Mucosa of gallbladder (tissue), 1 donor: Measurements from ENCODE around the gene UROC1. TPM values are rescaled to one million over a fixed set of nuclear protein-coding genes. Genes with fewer than 3 reads are reported as not detected.
"Not testable (repeated sequence)": the region's sequence is repeated elsewhere in the genome, so short reads cannot be mapped to it uniquely, and the experiment has no call there.

Experiments
- DNase-seq: peaks from one replicate; pipeline ENCODE4 v3.0.0-alpha.2; 2020; ENCODE audit warnings: low spot score
- total RNA-seq: library from RNA; stranded (reverse); gene quantifications from one replicate; pipeline ENCODE4 v1.2.1, GENCODE V29; 2021
- donor health status: DM: no; HTN: no; CAD: no.

The UROC1 gene
- total RNA-seq, 1 donor from 2014 or later = 0.14 TPM

DNA sequence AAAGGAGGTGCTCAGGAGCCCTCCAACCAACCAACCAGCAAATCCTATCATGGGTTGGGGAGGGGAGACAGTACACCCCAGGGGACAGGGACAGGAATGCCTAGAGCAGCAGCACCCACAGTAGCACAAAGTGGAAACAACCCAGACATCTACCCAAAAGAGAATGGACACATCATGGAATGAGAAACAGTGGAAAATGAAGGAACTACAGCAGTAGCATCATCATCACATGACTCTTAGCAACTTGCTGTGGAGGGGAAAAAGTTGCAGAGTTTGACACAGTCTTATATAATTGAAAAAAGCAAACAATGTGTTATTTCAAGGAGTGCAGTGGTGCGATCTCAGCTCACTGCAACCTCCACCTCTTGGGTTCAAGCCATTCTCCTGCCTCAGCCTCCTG is 30.1 kb upstream of the UROC1 start:
- DNase-seq = no peak

DNA sequence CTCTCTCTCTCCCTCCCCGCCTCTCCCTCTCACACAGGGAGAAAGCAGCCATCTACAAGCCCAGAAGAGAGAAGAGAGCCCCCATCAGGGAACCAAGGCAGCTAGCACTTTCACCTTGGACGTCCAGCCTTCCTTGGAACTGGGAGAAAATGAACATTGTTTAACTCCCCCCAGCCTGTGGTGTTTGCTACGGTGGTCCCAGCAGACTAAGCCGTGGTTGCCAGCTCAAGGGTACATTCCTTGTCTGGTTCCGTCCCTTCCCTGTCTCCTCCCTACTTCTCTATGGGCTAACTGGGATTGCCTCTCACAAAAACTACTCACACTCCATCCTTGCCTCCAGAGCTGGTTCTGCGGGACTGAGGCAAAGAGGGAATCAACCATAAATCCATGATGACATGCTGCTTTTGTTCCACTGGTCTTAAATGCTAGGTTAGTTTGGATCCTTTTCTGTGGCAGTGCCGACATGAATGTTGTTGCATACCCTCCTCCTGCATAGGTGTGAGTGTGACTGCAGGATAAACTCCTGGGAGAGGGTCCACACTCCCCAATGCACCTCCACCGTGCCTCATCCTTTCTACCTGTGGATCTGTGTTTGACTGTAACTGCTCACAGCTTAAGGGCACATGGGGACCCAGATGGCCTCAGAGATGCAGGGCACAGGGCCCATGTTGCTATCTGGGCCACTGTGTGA is 29.1 kb upstream of the UROC1 start:
- DNase-seq = no peak

DNA sequence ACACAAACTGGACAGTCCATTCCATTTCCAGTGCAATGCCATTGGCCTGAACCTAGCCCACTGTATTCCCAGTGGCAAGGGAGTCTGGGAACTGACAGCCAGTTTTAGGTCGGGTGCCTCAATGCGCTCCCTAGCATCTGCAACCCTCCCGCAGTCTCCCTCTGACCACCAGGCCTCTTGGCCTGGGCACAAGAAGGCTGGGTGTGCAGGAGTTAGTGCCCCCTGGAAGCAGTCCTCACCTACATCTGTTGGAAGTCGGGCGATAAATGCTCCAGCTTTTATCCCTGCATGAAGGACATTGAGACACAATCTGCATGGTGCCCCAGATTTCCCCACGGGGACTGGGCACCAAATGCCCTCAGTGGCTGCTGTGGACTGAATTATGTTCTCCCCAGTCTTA is 28.4 kb upstream of the UROC1 start:
- DNase-seq = no peak

DNA sequence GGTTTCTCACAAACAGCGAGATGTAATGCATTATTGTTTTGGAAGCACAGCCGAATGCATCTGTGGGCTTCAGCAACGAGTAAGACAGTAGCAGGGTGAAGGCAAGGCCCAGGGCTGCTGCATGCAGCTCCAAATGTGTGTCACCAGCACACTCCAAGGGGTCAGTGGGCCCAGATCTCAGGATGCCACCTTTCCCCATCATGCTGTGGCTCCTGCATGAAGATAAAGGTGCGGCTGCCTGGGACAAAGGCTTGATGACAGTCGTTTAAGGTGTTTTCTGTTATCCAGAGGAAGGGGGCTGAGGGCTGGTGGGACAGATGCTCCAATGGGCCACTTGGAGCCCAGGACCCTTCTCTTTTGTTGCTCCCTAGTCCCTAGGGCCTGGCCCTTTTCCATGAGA is 28.0 kb upstream of the UROC1 start:
- DNase-seq = no peak

DNA sequence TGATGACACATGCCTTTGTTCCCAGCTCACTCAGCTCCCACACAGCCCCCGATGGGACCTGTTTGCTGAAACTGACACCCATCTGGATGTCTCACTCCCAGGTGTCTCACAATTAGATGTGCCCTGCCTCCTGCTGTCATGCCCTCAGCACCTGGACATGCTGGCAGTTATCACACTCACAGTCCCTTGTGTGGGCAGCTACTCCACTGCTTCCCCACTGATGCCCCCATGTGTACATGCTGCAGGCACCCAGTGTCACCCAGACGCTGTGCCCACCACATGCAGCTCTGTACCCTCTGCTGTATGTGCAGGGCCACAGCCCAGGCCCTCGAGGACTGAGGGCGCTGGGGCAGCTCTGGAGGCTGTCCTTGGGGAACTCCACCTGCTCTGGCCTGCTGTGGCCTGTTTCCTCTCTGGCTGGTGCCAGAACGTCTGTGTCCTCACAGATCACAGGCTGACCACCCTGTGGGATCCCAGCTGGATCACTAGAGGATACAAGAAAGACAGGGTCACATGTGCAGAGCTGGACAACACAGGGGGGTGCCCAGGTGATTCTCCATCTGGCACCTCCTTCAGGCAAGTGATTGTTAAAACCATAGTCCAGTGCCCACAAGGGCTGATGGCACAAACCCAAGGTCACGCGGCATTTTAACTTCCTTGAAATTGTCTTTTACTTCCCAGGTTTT is 27.2 kb upstream of the UROC1 start:
- DNase-seq = no peak

DNA sequence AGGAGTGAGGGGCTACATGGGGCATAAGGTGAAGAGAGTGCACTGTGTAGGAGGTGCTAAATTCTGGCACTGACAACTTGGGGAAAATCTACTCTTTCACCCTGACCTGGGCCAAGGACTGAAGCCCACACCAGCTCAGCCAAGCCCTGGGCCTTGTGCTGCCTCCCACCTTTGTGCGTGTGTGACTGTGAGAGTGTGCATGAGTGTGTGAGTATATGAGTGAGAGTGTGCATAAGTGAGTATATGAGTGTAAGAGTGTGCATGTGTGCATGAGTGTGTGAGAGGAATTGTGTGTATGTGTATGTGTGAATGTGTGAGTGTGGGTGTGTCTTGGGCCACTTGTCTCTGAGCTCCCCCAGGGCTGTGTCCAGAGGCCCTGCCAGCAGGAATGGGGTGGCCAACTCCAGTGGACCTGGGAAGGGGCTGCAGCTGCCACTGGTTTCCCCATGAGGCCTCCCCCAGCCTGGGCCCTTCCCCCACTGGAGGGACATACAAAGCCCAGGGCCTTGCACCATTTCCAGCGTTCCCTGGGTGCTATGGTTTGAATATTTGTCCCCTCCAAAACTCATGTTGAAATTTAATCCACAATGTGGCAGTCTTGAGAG is 26.0 kb upstream of the UROC1 start:
- no peak for DNase-seq

DNA sequence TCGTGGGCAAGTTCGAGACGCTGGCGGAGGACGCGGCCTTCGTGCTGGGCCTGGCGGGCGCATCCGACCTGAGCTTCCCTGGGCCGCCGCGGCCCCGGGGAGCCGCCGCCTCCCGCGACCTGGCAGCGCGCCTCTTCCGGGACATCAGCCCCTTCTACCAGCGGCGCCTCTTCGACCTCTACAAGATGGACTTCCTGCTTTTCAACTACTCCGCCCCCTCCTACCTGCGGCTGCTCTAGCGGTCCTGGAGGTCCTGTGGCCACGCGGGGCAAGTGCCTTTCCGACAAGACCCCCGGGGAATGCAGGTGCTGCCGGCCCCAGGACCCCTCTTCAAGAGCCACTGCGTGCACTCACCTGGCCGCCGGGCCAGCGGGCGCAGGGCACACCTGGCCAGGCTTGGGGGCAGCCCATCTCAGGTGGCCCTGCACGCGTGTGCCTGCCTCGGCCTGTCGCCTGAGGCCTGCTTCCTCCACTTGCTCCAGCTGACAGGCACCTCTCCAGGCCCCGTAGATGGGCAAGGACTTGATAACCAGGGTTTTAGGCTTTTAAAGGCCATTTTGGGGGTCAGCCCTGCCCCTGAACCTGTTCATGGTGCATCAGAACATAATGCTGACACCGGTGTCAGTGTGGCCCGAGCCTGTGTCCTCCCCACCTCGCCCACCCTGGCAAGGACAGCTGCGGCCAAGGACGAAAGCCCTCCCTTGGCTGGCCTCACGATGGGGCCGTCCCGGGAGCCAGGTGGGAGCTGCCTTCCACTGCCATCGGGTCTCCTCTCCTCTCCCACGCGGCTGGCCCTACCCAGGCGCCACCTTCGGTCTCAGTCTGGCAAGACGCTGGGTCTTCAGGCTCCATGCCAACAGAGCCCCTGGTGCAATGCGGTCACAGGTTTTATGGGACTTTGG is 25.0 kb upstream of the UROC1 start:
- DNase-seq = no peak

DNA sequence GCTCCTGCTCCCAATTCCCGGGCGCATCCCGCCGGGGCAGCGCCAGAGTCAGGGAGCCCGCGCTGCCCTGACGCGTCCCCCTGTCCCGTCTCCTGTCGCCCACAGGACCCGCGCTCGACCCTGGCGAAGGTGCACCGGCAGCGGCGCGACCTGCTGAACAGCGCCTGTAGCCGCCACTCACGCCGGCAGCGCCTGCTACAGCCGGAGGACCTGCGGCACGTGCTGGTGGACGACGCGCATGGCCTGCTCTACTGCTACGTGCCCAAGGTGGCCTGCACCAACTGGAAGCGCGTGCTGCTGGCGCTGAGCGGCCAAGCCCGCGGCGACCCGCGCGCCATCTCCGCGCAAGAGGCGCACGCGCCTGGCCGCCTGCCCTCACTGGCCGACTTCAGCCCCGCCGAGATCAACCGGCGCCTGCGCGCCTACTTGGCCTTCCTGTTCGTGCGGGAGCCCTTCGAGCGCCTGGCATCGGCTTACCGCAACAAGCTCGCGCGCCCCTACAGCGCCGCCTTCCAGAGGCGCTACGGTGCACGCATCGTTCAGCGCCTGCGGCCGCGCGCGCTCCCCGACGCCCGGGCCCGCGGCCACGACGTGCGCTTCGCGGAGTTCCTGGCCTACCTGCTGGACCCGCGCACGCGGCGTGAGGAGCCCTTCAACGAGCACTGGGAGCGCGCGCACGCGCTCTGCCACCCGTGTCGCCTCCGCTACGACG is 24.2 kb upstream of the UROC1 start:
- DNase-seq = no peak

DNA sequence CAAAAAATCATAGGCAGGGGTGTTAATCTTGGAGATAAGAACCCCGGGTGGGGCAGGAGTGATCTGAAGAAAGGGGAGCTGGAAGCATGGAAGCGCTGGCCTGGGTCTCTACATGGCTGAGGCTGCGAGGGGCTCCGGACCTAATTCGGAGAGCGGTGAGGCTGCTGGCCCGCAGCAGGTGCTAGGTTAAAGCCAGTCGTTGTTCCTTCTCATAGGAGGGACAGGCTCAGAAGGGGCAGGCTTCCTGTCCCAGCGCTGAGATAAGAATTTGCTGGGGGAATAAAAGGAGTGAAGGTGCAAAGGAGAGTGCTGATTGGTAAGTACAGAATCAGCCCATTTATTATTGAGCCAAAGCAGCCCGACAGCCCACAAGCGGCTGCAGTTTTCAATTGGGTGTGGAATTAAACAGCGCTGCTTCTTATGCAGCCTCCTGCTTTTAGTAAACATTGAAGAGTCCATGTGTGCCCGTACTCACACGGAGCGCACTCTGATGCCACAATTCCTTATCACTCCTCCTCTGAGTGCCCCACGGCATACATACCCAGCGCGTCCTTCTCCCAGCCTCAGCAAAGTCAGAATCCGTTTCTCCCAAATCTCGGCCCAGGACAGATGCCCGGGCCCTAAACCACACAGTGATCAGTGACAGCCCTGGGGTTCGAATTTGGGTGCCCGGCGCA is 23.5 kb upstream of the UROC1 start:
- no peak for DNase-seq

DNA sequence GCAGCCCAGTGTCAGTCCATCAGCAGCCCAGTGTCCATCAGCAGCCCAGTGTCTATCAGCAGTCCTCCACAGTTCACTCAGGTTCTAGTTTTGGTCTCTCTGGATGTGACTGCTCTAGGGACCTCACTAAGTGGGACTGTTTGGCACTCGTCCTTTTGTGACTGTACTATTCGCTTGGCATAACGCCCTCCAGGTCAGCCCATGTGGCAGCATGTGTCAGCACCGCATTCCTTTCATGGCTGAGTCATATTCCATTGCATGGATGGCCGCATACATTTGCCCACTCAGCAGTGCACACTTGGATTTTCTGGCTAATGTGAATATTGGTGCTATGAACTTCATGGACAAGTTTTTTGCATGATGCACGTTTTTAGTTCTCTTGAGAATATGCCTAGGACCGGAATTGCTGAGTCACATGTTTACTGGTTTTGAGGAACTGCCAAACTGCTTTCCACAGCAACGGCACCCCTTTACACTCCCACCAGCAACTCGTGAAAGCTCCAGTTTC is 22.8 kb upstream of the UROC1 start:
- peak; percentile 26 for DNase-seq

DNA sequence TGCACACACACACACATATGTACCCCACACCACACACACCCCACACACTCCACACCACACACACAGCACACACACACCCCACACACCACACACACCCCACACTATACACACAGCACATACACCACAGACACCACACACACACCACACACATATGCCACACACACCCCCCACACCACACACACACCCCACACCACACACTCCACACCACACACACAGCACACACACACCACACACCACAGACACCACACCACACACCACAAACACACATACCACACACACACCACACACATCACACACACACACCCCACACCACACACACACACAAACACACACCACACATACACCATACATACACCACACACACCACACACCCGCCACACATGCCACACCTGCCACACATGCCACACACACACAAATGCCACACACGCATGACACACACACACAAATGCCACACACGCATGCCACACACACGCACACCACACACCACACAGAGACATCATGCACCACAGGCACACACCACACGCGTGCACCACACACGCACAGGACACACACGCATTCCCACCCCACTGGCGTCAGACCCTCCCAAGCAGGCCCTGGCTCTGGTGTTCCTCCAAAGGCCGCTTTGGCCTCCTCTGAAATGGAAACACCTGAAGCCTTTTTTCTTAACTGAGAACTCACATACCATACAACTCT is 22.1 kb upstream of the UROC1 start:
- DNase-seq = no peak

DNA sequence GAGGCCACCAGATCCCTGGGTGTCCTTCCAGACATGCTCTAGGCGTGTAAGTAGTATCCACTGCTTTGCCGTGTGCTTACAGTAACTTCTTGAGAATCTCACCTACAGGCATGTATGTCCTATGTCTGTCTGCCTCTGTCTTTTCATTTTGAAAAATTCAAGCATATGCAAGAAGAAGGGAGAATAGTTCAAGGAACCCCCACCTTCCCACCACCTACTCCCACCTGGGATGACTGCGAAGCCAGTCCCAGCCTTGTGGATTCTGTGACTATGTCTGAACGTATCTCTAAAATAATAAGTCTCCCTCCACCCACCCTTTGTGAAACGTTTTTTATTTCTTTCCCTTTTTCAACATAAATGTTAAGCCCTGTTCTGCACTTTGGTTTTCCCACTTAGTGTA is 21.4 kb upstream of the UROC1 start:
- no peak for DNase-seq

DNA sequence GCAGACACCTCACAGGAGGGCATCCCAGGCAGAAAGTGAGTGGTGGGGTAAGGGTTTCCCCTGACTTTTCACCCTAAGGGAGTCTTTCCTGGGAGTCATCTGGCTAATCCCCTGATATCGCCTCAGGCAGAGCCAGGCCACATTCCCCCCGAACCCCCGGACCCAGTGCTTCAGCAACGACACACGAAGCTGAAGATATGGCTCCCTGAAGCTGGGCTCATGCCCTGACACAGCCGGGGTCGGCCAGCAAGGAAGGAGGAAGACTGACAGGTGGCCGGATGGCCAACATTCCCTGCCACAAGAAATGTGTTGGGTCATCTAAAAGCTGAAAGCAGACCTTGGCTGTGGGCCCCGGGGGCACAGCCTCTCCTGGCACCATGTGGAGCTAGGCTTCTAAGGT is 20.7 kb upstream of the UROC1 start:
- no peak for DNase-seq

DNA sequence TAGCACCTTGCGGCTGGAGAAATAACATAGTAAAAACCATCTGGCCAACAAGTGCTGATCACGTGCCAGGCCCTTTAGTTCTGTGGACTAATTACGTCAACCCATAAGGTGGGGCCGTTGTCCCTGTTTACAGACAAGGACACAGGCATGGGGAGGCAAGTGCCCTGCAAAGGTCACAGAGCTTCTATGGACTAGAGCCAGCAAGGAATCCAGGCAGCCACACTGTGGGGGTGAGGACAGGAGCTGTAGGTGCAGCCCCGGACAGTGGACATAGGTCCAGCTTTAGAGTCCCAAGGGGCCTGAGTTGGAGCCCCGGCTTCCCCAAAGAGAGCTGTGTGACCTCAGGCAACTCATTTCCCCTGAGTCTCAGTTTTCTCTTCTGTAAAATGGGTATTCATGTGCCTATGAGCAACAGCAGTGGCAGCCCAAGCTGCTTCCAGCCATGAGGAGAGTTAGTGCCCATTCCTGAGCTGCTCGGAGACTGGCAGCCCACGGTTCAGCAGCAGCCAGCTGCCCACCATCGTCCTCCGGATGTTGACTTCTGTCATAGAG is 20.2 kb upstream of the UROC1 start:
- DNase-seq = no peak

DNA sequence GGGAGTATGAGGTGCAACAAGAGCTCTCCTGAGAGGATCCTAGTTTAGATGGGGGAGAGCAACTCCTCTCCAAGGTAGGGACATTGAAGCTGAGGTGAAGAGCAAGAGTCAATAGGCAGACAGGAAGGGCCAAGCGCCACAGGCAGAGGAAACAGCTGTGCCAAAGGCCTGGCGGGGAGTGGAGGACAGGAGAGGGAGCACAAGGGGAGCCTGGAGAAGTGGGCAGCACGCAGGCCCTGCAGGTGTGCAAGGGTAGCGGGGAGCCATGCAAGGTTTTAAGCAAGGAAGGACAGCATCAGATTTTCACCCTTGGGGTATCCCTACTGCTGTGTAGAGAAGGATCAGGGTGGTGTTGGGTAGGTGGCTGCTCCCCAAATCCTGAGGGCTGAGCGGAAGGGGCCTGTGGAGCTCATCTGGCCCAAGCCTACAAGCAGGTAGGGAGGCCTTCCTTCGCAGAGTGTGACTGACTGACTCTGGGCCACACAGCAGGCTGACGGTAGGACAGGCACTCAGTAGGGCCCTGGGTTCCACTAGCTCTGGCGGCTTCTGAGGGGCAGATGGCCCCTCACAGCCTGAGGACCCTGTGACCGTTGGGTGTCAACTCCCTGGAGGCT is 19.6 kb upstream of the UROC1 start:
- no peak for DNase-seq

DNA sequence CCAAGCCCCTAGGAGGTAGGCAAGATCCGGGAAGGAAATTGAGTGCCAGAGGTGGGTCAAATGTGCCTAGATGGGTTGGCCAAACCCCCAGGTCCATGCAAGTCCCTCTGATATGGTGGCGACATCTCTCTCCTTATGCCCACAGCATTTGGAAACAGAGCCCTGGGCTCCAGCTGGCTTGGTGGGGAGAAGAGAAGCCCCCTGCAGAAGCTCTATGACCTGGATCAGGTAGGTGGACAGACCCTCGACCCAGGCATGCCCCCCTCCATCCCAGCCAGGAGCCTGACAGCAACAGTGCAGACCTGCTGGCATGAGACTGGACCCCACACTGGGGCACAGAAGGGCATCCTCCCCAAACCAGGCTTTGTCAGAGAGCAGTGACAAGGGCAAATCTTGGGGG is 18.6 kb upstream of the UROC1 start:
- DNase-seq = no peak

DNA sequence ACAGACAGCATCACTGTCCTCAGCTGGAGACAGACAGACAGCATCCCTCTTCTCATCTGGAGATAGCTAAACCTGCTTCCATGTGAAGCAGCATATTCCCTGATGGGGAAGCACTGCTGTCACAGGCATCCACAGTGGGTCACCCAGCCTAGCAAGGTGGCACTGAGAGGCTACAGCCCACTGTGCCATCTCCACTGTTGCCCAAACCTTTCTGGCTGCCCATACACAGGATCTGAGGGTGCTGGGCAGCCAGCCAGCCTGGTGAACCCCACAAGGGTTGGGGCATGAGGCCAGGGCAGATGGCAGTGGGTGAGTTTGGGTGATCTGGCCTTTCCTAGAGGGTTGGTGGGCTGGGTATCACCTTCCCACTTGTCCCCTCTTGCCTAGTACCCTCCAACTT is 18.1 kb upstream of the UROC1 start:
- no peak for DNase-seq

DNA sequence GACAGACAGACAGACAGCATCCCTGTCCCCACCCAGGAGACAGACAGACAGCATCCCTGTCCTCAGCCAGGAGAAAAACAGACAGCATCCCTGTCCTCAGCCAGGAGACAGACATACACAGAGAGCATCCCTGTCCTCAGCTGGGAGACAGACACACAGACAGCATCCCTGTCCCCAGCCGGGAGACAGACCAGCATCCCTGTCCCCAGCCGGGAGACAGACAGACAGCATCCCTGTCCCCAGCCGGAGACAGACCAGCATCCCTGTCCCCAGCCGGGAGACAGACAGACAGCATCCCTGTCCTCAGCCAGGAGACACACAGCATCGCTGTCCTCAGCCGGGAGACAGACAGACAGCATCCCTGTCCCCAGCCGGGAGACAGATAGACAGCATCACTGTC is 17.1 kb upstream of the UROC1 start:
- not testable (repeated sequence) for DNase-seq

DNA sequence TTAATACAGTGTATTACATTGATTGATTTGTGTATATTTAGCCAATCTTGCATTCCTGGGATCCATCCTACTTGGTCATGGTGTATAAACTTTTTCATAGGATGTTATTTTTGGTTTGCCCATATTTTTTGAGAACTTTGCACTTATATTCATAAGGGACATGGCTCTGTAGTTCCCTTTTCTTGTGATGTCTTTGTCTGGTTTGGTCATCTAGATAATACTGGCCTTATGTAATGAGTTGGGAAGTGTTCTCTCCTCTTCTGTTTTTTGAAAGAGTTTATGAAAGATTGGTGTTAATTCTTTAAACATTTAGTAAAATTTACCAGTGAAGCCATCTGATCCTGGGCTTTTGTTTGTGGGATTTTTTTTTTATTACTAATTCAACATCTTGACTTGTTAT is 15.9 kb upstream of the UROC1 start:
- DNase-seq = no peak

DNA sequence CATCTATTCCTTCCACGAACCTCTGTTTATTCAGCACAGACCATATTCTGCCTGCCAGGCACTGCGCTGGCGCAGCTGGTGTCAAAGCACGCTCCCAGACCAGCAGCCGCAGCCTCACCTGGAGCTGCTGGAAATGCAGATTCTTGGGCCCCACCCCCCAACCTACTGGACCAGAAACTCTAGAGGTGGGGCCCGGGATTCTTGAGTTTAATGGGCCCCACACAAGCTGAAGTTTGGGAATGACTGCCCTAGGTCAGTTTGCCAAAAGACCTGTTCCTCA is 13.4 kb upstream of the UROC1 start:
- DNase-seq = no peak
